Endothelial cell of hepatic sinusoid (primary cell): ENCODE measurements around the gene MFNG.

Source experiments
- in situ Hi-C: cut with HindIII; loops from 2 replicates; pipeline ENCODE4 v1.10.0; 2017; ENCODE audit warnings: low sequenced_read_pairs

MFNG gene

GRCh38 chr22:37498289-37498909, 12.2 kb upstream of the MFNG start:
- in situ Hi-C loops = no loop called here

GRCh38 chr22:37497062-37497599, 10.9 kb upstream of the MFNG start:
- in situ Hi-C loops = no loop called here

GRCh38 chr22:37496651-37497050, 10.5 kb upstream of the MFNG start:
- in situ Hi-C loops = no loop called here

GRCh38 chr22:37493979-37494378, 7.8 kb upstream of the MFNG start:
- in situ Hi-C loops = no loop called here

GRCh38 chr22:37492428-37493344, 6.5 kb upstream of the MFNG start:
- in situ Hi-C loops = no loop called here

GRCh38 chr22:37491559-37492427, 5.6 kb upstream of the MFNG start:
- in situ Hi-C loops = no loop called here

GRCh38 chr22:37491106-37491505, 4.9 kb upstream of the MFNG start:
- in situ Hi-C loops = no loop called here

GRCh38 chr22:37489983-37490382, 3.8 kb upstream of the MFNG start:
- in situ Hi-C loops = no loop called here

GRCh38 chr22:37488337-37489135, 2.4 kb upstream of the MFNG start:
- in situ Hi-C loops = no loop called here

GRCh38 chr22:37487571-37487970, 1.4 kb upstream of the MFNG start:
- in situ Hi-C loops = no loop called here

GRCh38 chr22:37487129-37487528, 945 bp upstream of the MFNG start:
- in situ Hi-C loops = no loop called here

- in situ Hi-C loops = no loop called here
Observed at GRCh38 chr22:37485395-37486223, 575 bp downstream of the MFNG start.

GRCh38 chr22:37484480-37485394, 1.4 kb downstream of the MFNG start:
- in situ Hi-C loops = no loop called here

- in situ Hi-C loops = no loop called here
Observed at GRCh38 chr22:37483050-37483449, 3.1 kb downstream of the MFNG start.

GRCh38 chr22:37482244-37482643, 3.9 kb downstream of the MFNG start:
- in situ Hi-C loops = no loop called here

GRCh38 chr22:37481347-37481907, 4.8 kb downstream of the MFNG start:
- in situ Hi-C loops = no loop called here

GRCh38 chr22:37480387-37481346, 5.5 kb downstream of the MFNG start:
- in situ Hi-C loops = no loop called here
